ENCODE data around the gene CYP46A1.

DNA sequence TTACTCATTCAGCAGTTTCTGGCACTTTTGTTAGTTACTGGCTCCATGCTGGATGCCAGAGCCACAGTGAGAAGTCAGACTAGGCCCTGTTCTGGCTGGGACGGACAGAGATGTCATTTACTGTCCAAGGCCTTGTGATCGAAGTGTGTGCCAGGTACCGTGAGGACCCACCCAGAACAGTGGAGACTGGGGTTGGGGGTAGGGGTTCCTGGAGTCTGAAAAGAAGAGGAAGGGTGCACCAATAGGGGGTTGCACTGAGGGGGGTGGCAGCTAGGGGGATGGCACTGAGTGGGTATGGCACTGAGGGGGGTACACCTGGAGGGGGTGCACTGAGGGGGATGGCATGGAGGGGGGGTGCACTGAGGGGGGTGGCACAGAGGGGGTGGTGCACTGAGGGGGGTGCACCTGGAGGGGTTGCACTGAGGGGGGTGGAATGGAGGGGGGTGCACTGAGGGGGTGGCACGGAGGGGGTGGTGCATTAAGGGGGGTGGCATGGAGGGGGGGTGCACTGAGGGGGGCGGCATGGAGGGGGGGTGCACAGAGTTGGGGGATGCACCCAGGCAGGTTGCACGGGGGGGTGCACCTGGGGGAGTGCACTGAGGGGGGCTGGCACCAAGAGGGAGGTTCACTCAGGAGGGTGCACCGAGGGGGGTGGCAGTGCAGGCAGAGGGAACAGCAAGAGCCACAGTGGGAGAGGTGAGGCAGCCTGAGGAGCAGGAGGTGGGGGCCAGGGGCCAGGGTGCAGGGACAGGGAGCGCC lies 10.6 kb upstream of the CYP46A1 start:
- TF ChIP-seq, protein P1, sequence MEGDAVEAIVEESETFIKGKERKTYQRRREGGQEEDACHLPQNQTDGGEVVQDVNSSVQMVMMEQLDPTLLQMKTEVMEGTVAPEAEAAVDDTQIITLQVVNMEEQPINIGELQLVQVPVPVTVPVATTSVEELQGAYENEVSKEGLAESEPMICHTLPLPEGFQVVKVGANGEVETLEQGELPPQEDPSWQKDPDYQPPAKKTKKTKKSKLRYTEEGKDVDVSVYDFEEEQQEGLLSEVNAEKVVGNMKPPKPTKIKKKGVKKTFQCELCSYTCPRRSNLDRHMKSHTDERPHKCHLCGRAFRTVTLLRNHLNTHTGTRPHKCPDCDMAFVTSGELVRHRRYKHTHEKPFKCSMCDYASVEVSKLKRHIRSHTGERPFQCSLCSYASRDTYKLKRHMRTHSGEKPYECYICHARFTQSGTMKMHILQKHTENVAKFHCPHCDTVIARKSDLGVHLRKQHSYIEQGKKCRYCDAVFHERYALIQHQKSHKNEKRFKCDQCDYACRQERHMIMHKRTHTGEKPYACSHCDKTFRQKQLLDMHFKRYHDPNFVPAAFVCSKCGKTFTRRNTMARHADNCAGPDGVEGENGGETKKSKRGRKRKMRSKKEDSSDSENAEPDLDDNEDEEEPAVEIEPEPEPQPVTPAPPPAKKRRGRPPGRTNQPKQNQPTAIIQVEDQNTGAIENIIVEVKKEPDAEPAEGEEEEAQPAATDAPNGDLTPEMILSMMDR (IDR thresholded peaks at IDR 0.05) = no peak
- TF ChIP-seq POLR2A (IDR thresholded peaks at IDR 0.05) = no peak
